GM04503 (cell line): ENCODE data around the gene BPIFB6.

Experiments used
- DNase-seq: peaks from one replicate; pipeline ENCODE4 v3.0.0-alpha.2; 2012; ENCODE audit warnings: low read depth

The BPIFB6 gene

GRCh38 chr20:33031531-33031930 is at the start of gene BPIFB6:
Gene BPIFB6 (plus strand): TSS chr20:33031648. CDS start chr20:33031648, 0 bp downstream.
- DNase-seq: no peak

- no peak for DNase-seq
These were observed 48.6 kb upstream of the BPIFB6 start for GRCh38 chr20:32982617-32983458.

DNA sequence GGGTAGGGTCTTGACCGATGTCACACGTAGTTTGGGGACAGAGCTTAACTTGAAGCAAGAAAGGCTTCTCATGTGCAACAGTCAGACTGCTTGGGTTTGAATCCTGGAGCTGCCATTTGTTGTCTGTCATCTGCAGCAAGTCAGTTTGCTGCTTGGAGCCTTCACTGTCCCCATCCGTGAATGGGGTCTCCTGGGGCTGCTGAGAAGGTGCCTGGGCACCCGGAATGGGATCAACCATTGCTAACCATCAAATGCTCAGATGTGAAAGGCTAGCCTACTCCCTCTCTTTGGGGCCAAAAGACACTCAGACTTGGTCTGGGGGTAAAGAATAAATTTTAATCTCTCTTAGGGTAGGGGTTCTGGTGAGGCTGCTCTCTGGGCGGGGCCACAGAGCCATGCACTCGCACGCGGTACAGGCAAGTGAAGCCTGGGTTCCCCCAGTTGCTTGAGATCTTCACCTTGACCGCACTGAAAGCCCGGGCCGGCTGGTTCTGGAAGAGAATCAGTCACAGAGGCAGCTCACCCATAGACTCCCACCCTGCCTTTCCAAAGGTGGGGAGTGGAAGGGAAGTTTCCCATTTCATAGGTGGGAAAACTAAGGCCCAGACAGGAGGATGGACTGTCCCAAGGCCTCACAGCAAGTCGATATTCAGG is 47.9 kb upstream of the BPIFB6 start:
- DNase-seq: no peak

- DNase-seq: no peak
These were observed 47.3 kb upstream of the BPIFB6 start for GRCh38 chr20:32984196-32984595.

GRCh38 chr20:32984631-32985354 is 46.7 kb upstream of the BPIFB6 start:
- no peak for DNase-seq

DNA sequence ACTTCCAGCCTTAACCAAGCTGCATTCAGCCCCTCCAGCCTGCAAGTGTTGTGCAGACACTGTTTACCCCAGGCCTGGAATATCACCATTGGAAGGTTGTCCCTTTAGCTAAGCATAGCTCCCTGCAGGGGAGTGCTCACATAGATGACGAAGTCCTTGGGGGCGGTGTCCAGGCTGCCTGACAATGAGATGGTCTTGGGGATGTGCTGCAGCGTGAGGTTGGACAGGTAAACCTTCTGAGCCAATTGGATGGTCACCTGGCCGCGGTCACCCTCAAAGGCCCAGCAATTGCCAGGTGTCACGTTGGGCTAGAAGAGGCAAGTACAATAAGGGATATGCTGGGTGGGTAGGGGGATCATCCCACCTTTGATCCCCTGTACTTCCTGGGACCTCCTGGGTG is 45.9 kb upstream of the BPIFB6 start:
- no peak for DNase-seq

DNA sequence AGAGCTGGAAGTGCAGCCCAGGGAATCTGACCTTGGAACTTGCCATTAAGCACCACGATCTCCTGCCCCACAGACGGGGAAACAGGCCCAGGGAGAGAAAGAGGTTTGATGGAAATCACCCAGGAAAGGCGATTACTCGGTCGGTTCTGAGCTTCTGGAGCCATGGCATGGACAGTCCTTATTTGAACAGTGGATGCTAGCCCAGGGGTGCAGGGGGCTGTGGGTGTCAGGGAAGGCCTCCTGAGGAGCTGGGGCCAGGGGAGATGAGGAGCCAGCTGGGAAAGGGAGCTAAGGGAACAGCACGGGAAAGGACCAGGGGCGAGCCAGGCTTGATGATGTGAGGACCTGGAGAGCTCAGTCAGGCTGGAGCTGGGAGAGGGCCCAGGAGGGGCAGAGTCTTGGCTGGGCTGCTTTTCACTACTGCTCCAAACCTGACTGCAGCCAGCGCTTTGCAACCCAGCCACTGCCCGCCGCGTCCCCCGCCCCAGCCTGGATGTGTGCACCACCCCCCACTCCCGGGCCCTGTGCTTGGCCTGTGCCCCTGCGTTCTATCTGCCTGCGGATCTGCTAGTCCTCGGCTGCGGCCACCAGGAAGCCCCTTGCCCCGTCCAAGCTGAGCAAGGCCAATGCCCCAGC is 45.0 kb upstream of the BPIFB6 start:
- no peak for DNase-seq

DNA sequence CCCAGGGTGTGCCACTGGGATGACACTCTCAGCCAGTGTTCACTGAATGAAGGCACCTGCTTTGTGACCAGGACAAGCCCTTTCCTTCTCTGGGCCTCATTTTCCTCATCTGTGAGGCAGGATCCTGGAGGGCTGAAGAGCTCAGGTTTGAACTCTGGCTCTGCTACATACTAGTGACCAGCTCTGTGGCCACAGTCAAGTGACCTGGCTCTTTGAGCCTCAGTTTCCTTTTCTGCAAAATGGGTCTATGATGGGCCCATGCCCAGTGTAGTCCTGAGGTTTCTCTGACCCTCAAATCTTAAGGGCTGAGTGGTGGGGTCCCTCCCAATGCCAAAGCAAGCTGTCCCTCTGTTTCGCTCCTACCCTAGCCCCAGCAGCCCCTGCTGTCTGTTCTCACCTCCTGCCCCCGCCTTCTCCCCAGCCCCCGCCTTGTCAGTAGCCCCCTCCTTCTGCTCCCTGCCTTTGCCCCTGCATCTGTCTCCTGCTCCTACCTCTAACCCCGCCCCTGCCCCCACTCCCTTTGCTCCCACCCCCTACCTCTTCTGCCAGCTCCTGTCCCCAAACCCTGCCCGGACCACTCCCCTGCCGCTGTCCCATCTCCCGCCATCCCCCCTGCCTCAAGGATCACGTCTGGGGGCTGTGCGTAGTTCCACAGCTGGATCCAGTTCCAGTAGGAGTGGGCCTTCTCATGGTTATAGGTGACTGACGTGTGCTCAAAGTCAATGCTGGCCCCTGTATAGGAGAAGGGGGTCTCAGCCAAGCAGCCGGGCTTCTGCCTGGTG is 44.2 kb upstream of the BPIFB6 start:
- no peak for DNase-seq

DNA sequence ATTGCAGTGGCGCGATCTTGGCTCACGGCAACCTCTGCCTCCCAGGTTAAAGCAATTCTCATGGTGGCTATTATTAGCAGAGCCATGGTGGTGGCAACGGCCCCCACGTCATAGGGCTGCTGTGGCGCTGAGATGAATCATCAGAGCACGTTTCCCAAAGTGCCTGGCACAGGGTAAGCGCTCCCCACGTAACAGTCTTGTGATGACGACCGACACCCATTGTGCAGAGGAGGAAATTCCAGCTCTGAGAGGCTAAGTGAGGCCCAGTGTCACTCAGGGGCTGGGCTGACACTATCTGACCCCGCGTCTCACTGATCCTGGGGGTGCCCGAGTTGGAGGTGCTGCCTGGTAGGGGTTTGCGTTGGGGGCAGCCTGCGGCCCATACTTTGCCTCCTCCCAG is 43.4 kb upstream of the BPIFB6 start:
- DNase-seq: no peak

- DNase-seq: no peak
These were observed 41.8 kb upstream of the BPIFB6 start for GRCh38 chr20:32989507-32990283.

DNA sequence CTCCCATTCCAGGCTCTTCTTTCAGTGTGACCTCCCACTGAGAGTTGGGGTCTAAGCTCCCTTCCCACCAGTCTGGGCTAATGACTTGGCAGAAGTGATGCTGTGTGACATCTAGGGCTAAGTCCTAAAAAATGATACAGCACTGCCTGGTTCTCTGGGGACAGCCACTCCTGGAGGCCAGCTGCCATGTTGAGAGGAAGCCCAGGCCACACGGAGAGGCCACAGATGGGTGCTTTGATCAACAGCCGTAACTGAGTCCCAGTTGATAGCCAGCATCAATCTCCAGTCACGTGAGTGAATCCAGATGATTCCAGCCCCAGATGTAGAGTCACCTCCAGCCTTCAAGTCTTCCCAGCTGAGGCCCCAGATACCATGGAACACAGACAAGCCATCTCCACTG is 41.0 kb upstream of the BPIFB6 start:
- DNase-seq: no peak

DNA sequence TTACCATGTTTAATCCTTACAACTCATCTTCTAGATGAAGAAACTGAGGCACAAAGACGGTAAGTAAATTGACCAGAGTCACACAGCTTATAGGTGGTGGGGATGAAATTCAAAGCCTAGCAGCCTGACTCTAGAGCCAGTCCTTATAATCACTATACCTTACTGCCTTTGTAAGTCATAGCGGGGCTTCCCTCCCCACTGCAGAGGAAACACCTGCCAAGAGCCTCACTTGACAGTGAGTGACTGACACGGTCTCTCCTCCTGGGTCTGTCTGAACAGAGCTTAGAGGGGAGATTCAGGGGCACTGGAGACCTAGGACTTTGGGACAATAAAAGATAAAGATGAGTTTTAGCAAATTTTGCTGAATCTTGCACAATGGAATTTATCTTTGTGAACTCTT is 40.1 kb upstream of the BPIFB6 start:
- DNase-seq: no peak

GRCh38 chr20:32991792-32992641 is 39.4 kb upstream of the BPIFB6 start:
- DNase-seq: no peak

- no peak for DNase-seq
These were observed 37.9 kb upstream of the BPIFB6 start for GRCh38 chr20:32993496-32994050.

DNA sequence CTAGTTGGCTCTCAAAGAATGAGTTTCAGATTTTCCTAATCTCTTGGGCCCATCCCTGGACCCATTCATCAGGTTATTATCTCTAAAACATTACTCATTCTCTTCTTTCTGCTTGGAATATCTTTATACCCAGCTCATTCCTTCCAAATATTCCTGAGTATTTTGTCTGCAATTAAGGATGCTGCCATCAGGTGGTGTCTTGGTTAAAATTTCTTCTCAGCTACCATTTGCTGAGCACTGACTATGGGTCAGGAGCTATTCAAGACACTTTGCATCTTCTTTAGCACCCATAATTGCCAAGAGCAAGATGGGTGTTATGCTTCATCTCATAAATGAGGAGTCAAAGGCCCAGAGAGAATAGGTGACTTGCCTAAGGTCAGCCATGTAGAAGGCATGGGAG is 35.6 kb upstream of the BPIFB6 start:
- no peak for DNase-seq

GRCh38 chr20:32997431-32997830 is 34.0 kb upstream of the BPIFB6 start:
- no peak for DNase-seq

- no peak for DNase-seq
These were observed 31.7 kb upstream of the BPIFB6 start for GRCh38 chr20:32999603-33000250.

DNA sequence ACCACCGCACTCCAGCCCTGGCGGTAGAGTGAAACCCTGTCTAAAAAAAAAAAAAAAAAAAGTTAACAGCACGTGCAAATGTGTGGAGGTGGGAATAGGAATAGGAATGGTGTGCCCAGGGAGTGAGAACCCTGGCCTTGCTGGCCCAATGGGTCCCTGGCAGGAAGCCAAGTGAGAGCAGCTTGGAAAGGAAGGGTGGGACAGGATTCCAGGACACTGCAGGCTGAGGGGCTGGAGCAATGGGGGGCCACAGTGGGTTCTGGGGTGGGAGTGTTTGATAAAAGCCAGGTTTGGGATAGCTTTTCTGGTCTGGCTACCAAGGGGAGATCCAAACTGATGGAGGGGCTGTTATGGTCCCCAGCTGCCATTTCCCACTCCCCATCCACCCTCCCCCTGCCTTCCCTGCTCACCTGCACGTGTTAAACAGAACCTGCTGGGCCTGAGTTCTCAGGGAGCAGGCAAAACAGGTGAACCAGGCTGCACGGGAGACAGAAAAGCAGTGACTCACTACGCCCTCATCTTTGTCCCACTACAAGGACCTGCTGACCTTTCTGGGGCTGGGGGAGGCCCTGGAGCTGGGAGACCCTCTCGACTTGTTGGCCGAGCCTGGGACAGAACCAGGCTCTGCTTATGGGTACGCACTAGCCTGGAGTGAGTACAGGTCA is 30.5 kb upstream of the BPIFB6 start:
- DNase-seq: no peak
